H1 (cell line): ENCODE measurements around the gene PSMD13.

Experiments used
- CBX5 ChIP-seq: fragments of 300-800, 300-1000 bp; sonication (generic); IDR thresholded peaks from 2 replicates; pipeline ENCODE4 v1.7.1; 2016; ENCODE audit warnings: antibody characterized with exemption, low read length, low read depth
- CHD1 ChIP-seq: IDR thresholded peaks from 2 replicates; pipeline ENCODE4 v1.6.1; 2012; ENCODE audit warnings: low read depth, low read length, improper control_type of control experiment
- CHD2 ChIP-seq: IDR thresholded peaks from 2 replicates; pipeline ENCODE4 v1.6.1; 2012; ENCODE audit warnings: low read length, improper control_type of control experiment
- EGR1 ChIP-seq: IDR thresholded peaks from 2 replicates; pipeline ENCODE4 v1.6.1; 2011; ENCODE audit warnings: low read depth, low read length, borderline replicate concordance
- EZH2 ChIP-seq: fragments of 200-600 bp; sonication (generic); IDR thresholded peaks from 2 replicates; pipeline ENCODE4 v1.7.1; 2012; ENCODE audit warnings: low read depth, mild to moderate bottlenecking, moderate library complexity, low read length, inconsistent platforms; ENCODE audit not compliant: severe bottlenecking
- HDAC6 ChIP-seq: IDR thresholded peaks from one replicate; pipeline ENCODE4 v1.7.1; 2012; ENCODE audit warnings: low read depth, mild to moderate bottlenecking, inconsistent platforms, low read length, moderate library complexity
- POLR2A ChIP-seq, 2 experiments: IDR thresholded peaks; 1 replicate in 1 of 2; 2 replicates in 1 of 2; pipeline ENCODE4 v1.6.1; 2011; ENCODE audit warnings: low read depth in 2 of 2, low read length in 2 of 2, mild to moderate bottlenecking in 2 of 2; ENCODE audit errors: control extremely low read depth in 1 of 2
- RBBP5 ChIP-seq: IDR thresholded peaks from 2 replicates; pipeline ENCODE4 v1.7.1; 2012; ENCODE audit warnings: low read depth, mild to moderate bottlenecking, inconsistent platforms, low read length, moderate library complexity, borderline replicate concordance
- RNF2 ChIP-seq: fragments of 200-900, 300-1000 bp; sonication (generic); IDR thresholded peaks from 2 replicates; pipeline ENCODE4 v1.7.1; 2016; ENCODE audit warnings: borderline replicate concordance, low read depth, mild to moderate bottlenecking, antibody characterized with exemption, low read length; ENCODE audit not compliant: poor library complexity, severe bottlenecking; ENCODE audit errors: missing control alignments
- SIRT6 ChIP-seq: IDR thresholded peaks from one replicate; pipeline ENCODE4 v1.7.1; 2012; ENCODE audit warnings: low read length, inconsistent platforms
- SUZ12 ChIP-seq: fragments of 200-600 bp; sonication (generic); IDR thresholded peaks from 2 replicates; pipeline ENCODE4 v1.6.1; 2012; ENCODE audit warnings: mild to moderate bottlenecking, inconsistent platforms, low read length, moderate library complexity, mixed read lengths
- TF ChIP-seq, protein P1 (sequence below), 3 experiments: IDR thresholded peaks; 1 replicate in 2 of 3; 2 replicates in 1 of 3; pipeline versions ENCODE4 v1.5.1 to v1.6.1; 2011; ENCODE audit warnings: low read length in 3 of 3, mild to moderate bottlenecking in 3 of 3, inconsistent platforms in 2 of 3, low read depth in 1 of 3, moderate library complexity in 1 of 3; ENCODE audit not compliant: insufficient read depth in 1 of 3; ENCODE audit errors: control extremely low read depth in 1 of 3

DNA sequence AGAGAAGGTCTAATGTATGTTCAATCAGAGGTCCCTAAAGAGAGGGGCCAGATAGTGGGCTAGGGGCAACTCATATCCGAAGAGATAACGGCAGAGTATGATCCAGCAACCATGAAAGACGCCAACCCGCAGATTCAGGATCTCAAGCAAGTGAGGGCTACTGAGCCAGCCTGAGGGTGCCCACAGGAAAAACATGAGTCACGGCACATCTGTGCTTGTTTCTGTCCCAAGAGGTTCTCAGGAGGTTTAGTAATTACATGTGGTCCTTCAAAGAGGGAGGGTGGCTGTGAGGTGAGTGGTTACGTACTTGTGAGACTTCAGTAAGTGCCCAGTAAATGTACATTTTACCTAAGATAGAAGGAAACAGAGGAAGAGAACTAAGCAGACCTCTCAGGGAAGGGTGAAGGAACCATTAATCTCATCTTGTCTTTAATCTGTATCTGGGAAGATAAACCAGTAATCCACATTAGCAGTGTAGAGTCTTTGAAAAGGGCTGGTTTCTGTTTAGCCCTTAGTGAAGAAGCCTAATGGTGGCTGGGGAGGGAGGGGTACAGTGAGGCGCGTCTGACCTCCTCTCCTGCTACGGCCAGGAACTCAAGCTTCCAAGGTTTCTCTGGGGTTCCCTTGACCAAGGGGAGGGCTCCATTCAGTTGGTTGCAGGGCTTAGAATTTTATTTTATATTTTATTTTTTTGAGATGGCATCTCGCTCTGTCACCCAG, 10.9 kb upstream of the PSMD13 start:
- TF ChIP-seq EZH2 = no peak
- TF ChIP-seq POLR2A (IDR thresholded peaks at IDR 0.05; ENCODE audit: control extremely low read depth in 1 of 2, low read depth in 2 of 2, low read length in 2 of 2) = no peak
- TF ChIP-seq, protein P1, sequence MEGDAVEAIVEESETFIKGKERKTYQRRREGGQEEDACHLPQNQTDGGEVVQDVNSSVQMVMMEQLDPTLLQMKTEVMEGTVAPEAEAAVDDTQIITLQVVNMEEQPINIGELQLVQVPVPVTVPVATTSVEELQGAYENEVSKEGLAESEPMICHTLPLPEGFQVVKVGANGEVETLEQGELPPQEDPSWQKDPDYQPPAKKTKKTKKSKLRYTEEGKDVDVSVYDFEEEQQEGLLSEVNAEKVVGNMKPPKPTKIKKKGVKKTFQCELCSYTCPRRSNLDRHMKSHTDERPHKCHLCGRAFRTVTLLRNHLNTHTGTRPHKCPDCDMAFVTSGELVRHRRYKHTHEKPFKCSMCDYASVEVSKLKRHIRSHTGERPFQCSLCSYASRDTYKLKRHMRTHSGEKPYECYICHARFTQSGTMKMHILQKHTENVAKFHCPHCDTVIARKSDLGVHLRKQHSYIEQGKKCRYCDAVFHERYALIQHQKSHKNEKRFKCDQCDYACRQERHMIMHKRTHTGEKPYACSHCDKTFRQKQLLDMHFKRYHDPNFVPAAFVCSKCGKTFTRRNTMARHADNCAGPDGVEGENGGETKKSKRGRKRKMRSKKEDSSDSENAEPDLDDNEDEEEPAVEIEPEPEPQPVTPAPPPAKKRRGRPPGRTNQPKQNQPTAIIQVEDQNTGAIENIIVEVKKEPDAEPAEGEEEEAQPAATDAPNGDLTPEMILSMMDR (IDR thresholded peaks at IDR 0.05; ENCODE audit: control extremely low read depth in 1 of 3, insufficient read depth in 1 of 3, low read depth in 1 of 3, low read length in 3 of 3) = no peak
- TF ChIP-seq RNF2 = no peak
- no peak for TF ChIP-seq CHD2
- TF ChIP-seq RBBP5 = no peak
- no peak for TF ChIP-seq HDAC6
- no peak for TF ChIP-seq CHD1
- TF ChIP-seq SIRT6 = no peak
- no peak for TF ChIP-seq CBX5
- TF ChIP-seq EGR1 = no peak
- TF ChIP-seq SUZ12 = no peak
